Measurements from ENCODE around the gene PARD3.

PARD3 gene

DNA sequence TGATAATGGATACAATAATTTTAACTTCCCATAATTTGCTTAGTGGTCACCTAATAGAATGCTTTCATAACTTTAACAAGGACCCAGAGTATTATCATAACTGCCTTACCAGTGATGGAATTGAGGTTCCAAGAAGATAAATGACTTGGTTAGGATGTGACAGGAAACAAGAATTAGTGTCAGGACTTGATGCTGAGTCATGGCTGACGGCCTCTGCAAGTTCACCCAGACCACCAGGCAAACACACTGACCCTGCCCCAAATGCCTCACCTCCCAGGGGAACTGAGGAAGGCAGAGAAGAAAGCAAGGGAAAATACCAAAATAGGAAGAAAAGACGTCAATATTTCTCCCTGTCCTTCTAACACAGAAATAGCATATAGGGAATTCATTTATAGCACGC, 636.3 kb downstream of the PARD3 start:
- Histone ChIP-seq H3K27me3 (ENCODE audit: control insufficient read depth, insufficient read depth, low read length, poor library complexity, severe bottlenecking) (no peaks in the 10 kb centered on the region), H3K27ac (ENCODE audit: insufficient read depth, low read depth, low read length, poor library complexity, severe bottlenecking) (no peak overlapping the region), H3K4me1 (ENCODE audit: control insufficient read depth, insufficient read depth, low read length) (peaks cover 34% of the 10 kb centered on the region), H3K4me3 (ENCODE audit: insufficient read depth, low read depth, low read length) (no peak overlapping the region), H3K9me3 (ENCODE audit: control insufficient read depth, low read length) (no peaks in the 10 kb centered on the region), H3K36me3 (ENCODE audit: control insufficient read depth, insufficient read depth, low read length) (no peaks in the 10 kb centered on the region)
- 74 to 89% methylated on average over 1 to 2 of the region's 3 CpGs for WGBS, 2 experiments

DNA sequence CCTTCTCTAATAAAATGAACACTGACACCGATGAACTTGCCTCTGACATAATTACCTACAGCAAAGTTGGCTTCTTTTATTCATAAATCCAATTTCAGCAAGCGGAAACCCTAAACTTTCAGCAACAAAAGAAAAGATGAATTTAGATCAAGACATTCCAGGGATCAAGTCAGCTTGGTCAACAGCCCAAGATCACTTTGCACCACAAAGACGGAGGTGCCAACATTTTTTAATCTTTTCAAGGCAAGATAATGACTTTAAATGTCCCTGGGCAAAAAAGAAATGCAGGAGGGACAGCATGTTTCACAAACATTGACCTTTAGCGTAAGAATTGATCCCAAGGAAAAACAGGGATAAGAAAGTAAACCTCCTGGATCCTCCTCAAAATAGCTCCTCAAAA, 636.9 kb downstream of the PARD3 start:
- WGBS, 2 experiments, result 78 to 85% methylated on average over 4 of the region's 4 CpGs

GRCh38 chr10:34177445-34177844, 637.7 kb downstream of the PARD3 start:
- Histone ChIP-seq H3K9me3 (ENCODE audit: control insufficient read depth, low read length) (no peaks in the 10 kb centered on the region), H3K27me3 (ENCODE audit: control insufficient read depth, insufficient read depth, low read length, poor library complexity, severe bottlenecking) (no peaks in the 10 kb centered on the region), H3K4me1 (ENCODE audit: control insufficient read depth, insufficient read depth, low read length) (peaks cover 27% of the 10 kb centered on the region), H3K36me3 (ENCODE audit: control insufficient read depth, insufficient read depth, low read length) (no peaks in the 10 kb centered on the region), H3K27ac (ENCODE audit: insufficient read depth, low read depth, low read length, poor library complexity, severe bottlenecking) (no peak overlapping the region), H3K4me3 (ENCODE audit: insufficient read depth, low read depth, low read length) (no peak overlapping the region)
- WGBS, 2 experiments, result 57 to 64% methylated on average over 11 of the region's 11 CpGs

More for the DNA sequence above, 636.9 kb downstream of the PARD3 start:
- no peak overlapping the region for H3K27ac ChIP-seq (ENCODE audit: insufficient read depth, low read depth, low read length, poor library complexity, severe bottlenecking)
- no peaks in the 10 kb centered on the region for H3K36me3 ChIP-seq (ENCODE audit: control insufficient read depth, insufficient read depth, low read length)
- no peaks in the 10 kb centered on the region for H3K9me3 ChIP-seq (ENCODE audit: control insufficient read depth, low read length)
- no peak overlapping the region for H3K4me3 ChIP-seq (ENCODE audit: insufficient read depth, low read depth, low read length)
- H3K4me1 ChIP-seq (ENCODE audit: control insufficient read depth, insufficient read depth, low read length), result peaks cover 29% of the 10 kb centered on the region
- H3K27me3 ChIP-seq (ENCODE audit: control insufficient read depth, insufficient read depth, low read length, poor library complexity, severe bottlenecking), result no peaks in the 10 kb centered on the region

DNA sequence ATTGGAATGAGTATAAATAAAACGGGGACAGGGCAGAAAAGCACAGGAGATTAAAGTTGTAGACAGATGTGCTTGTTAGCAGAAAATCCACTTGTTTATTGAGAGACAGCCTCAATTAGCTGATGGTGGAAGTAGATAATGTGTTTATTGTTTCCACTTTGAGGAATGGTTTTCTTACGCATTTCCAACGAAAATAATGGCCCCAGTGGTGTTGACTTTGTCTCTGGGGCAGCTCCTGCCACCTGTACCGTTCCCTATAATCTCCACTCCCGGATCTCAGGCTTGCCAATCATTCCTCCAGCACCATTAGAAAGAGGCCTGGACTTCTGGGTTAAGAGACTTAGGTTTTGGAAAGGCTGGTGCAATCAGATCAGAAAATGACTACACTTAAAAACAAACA, 638.7 kb downstream of the PARD3 start:
- no peaks in the 10 kb centered on the region for H3K9me3 ChIP-seq (ENCODE audit: control insufficient read depth, low read length)
- peak overlapping the region; percentile 33 for H3K27ac ChIP-seq (ENCODE audit: insufficient read depth, low read depth, low read length, poor library complexity, severe bottlenecking)
- H3K27me3 ChIP-seq (ENCODE audit: control insufficient read depth, insufficient read depth, low read length, poor library complexity, severe bottlenecking), result no peaks in the 10 kb centered on the region
- peaks cover 17% of the 10 kb centered on the region for H3K4me1 ChIP-seq (ENCODE audit: control insufficient read depth, insufficient read depth, low read length)
- H3K36me3 ChIP-seq (ENCODE audit: control insufficient read depth, insufficient read depth, low read length), result no peaks in the 10 kb centered on the region
- 73 to 82% methylated on average over 5 of the region's 5 CpGs for WGBS, 2 experiments
- H3K4me3 ChIP-seq (ENCODE audit: insufficient read depth, low read depth, low read length), result no peak overlapping the region

GRCh38 chr10:34175121-34175520, 640.0 kb downstream of the PARD3 start:
- no peaks in the 10 kb centered on the region for H3K27me3 ChIP-seq (ENCODE audit: control insufficient read depth, insufficient read depth, low read length, poor library complexity, severe bottlenecking)
- no peak overlapping the region for H3K27ac ChIP-seq (ENCODE audit: insufficient read depth, low read depth, low read length, poor library complexity, severe bottlenecking)
- no peak overlapping the region for H3K4me3 ChIP-seq (ENCODE audit: insufficient read depth, low read depth, low read length)
- H3K9me3 ChIP-seq (ENCODE audit: control insufficient read depth, low read length), result no peaks in the 10 kb centered on the region
- no peaks in the 10 kb centered on the region for H3K36me3 ChIP-seq (ENCODE audit: control insufficient read depth, insufficient read depth, low read length)
- WGBS, 2 experiments, result 93 to 95% methylated on average over 1 to 2 of the region's 2 CpGs
- H3K4me1 ChIP-seq (ENCODE audit: control insufficient read depth, insufficient read depth, low read length), result peaks cover 17% of the 10 kb centered on the region

GRCh38 chr10:34172936-34173533, 642.1 kb downstream of the PARD3 start:
- Histone ChIP-seq H3K4me1 (ENCODE audit: control insufficient read depth, insufficient read depth, low read length) (peaks cover 21% of the 10 kb centered on the region), H3K27ac (ENCODE audit: insufficient read depth, low read depth, low read length, poor library complexity, severe bottlenecking) (no peak overlapping the region), H3K36me3 (ENCODE audit: control insufficient read depth, insufficient read depth, low read length) (no peaks in the 10 kb centered on the region), H3K9me3 (ENCODE audit: control insufficient read depth, low read length) (no peaks in the 10 kb centered on the region), H3K27me3 (ENCODE audit: control insufficient read depth, insufficient read depth, low read length, poor library complexity, severe bottlenecking) (no peaks in the 10 kb centered on the region), H3K4me3 (ENCODE audit: insufficient read depth, low read depth, low read length) (no peak overlapping the region)
- 88 to 89% methylated on average over 8 of the region's 8 CpGs for WGBS, 2 experiments

DNA sequence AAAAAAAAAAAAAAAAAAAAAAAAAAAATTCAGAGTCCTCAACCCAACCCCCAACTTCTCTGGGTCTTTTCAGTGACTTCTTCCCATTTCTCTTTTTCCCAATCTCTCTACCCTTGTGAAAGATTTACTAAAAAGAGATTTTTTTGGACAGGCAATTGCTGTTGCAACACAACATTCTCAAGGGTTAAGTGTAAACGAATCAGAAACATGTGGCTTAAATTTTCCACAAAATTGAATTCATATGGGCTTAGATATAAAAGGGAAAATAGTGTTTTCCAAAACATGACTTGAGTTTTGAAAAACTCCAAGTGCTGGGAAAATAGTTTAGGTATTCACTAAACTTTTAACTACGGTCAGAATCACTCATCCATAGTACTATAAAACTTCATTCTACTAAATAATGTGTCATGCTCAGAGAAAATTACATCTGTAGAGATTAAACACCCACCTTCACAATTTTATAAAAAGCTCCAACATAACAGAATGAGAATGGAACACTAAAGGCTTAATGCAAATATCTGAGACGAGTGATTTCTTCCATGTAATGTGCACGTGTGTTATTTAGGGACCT, 643.1 kb downstream of the PARD3 start:
- WGBS, 2 experiments, result 80 to 88% methylated on average over 3 to 4 of the region's 4 CpGs
- no peaks in the 10 kb centered on the region for H3K9me3 ChIP-seq (ENCODE audit: control insufficient read depth, low read length)
- H3K4me1 ChIP-seq (ENCODE audit: control insufficient read depth, insufficient read depth, low read length), result peaks cover 16% of the 10 kb centered on the region
- H3K27ac ChIP-seq (ENCODE audit: insufficient read depth, low read depth, low read length, poor library complexity, severe bottlenecking), result no peak overlapping the region
- H3K27me3 ChIP-seq (ENCODE audit: control insufficient read depth, insufficient read depth, low read length, poor library complexity, severe bottlenecking), result no peaks in the 10 kb centered on the region
- no peaks in the 10 kb centered on the region for H3K36me3 ChIP-seq (ENCODE audit: control insufficient read depth, insufficient read depth, low read length)
- H3K4me3 ChIP-seq (ENCODE audit: insufficient read depth, low read depth, low read length), result no peak overlapping the region

- 39 to 41% methylated on average over 3 of the region's 3 CpGs for WGBS, 2 experiments
Observed at GRCh38 chr10:34169677-34170076, 645.4 kb downstream of the PARD3 start.

GRCh38 chr10:34169131-34169530, 646.0 kb downstream of the PARD3 start:
- Histone ChIP-seq H3K27ac (ENCODE audit: insufficient read depth, low read depth, low read length, poor library complexity, severe bottlenecking) (no peak overlapping the region), H3K4me3 (ENCODE audit: insufficient read depth, low read depth, low read length) (no peak overlapping the region), H3K4me1 (ENCODE audit: control insufficient read depth, insufficient read depth, low read length) (peaks cover 13% of the 10 kb centered on the region), H3K9me3 (ENCODE audit: control insufficient read depth, low read length) (no peaks in the 10 kb centered on the region), H3K36me3 (ENCODE audit: control insufficient read depth, insufficient read depth, low read length) (no peaks in the 10 kb centered on the region), H3K27me3 (ENCODE audit: control insufficient read depth, insufficient read depth, low read length, poor library complexity, severe bottlenecking) (no peaks in the 10 kb centered on the region)
- 76 to 77% methylated on average over 3 of the region's 3 CpGs for WGBS, 2 experiments

More at GRCh38 chr10:34169677-34170076, 645.4 kb downstream of the PARD3 start:
- no peak overlapping the region for H3K27ac ChIP-seq (ENCODE audit: insufficient read depth, low read depth, low read length, poor library complexity, severe bottlenecking)
- peaks cover 13% of the 10 kb centered on the region for H3K4me1 ChIP-seq (ENCODE audit: control insufficient read depth, insufficient read depth, low read length)
- H3K4me3 ChIP-seq (ENCODE audit: insufficient read depth, low read depth, low read length), result no peak overlapping the region
- no peaks in the 10 kb centered on the region for H3K36me3 ChIP-seq (ENCODE audit: control insufficient read depth, insufficient read depth, low read length)
- H3K27me3 ChIP-seq (ENCODE audit: control insufficient read depth, insufficient read depth, low read length, poor library complexity, severe bottlenecking), result no peaks in the 10 kb centered on the region
- H3K9me3 ChIP-seq (ENCODE audit: control insufficient read depth, low read length), result no peaks in the 10 kb centered on the region

- no peak overlapping the region for H3K4me3 ChIP-seq (ENCODE audit: insufficient read depth, low read depth, low read length)
- peaks cover 13% of the 10 kb centered on the region for H3K4me1 ChIP-seq (ENCODE audit: control insufficient read depth, insufficient read depth, low read length)
- no peaks in the 10 kb centered on the region for H3K27me3 ChIP-seq (ENCODE audit: control insufficient read depth, insufficient read depth, low read length, poor library complexity, severe bottlenecking)
- no peaks in the 10 kb centered on the region for H3K36me3 ChIP-seq (ENCODE audit: control insufficient read depth, insufficient read depth, low read length)
- no peaks in the 10 kb centered on the region for H3K9me3 ChIP-seq (ENCODE audit: control insufficient read depth, low read length)
- WGBS, 2 experiments, result 90 to 94% methylated on average over 4 of the region's 4 CpGs
- H3K27ac ChIP-seq (ENCODE audit: insufficient read depth, low read depth, low read length, poor library complexity, severe bottlenecking), result no peak overlapping the region
Observed at GRCh38 chr10:34168439-34168838, 646.7 kb downstream of the PARD3 start.

All from ectodermal cell (in vitro differentiated cells).